Naive thymus-derived CD4-positive, alpha-beta T cell (primary cell): Measurements from ENCODE around the gene ACOX3. TPM values are rescaled to one million over a fixed set of nuclear protein-coding genes. Genes with fewer than 3 reads are reported as not detected.

Source experiments
- ATAC-seq: fragments of 150-1000 bp; cut with Tn5 transposase; 2 replicates; pipeline ENCODE4 v1.10.0; 2021; ENCODE audit warnings: mild to moderate bottlenecking, moderate library complexity
- CTCF ChIA-PET: fragments of 350-600 bp; sonication (Branson Sonifier 250); formaldehyde crosslinking; loops from one replicate; lab custom pipeline; 2021; ENCODE audit warnings: antibody characterized with exemption; lab: Charles Lee
- POLR2A ChIA-PET: fragments of 350-600 bp; sonication (Branson Sonifier 250); formaldehyde crosslinking; loops from one replicate; lab custom pipeline; 2021; ENCODE audit warnings: antibody characterized with exemption, inconsistent platforms; lab: Charles Lee
- DNase-seq, 9 donors: peaks; one replicate each; pipeline versions ENCODE4 v3.0.0 to v3.0.0-alpha.2; 2020 to 2022; ENCODE audit warnings: mixed read lengths in 1 of 9
- H3K27ac ChIP-seq: one replicate; pipeline ENCODE4 v1.7.0; 2013; ENCODE audit warnings: mild to moderate bottlenecking, low read depth, low read length, moderate library complexity
- H3K27me3 ChIP-seq, 2 donors: one replicate each; pipeline ENCODE4 v1.7.0; 2013; ENCODE audit warnings: low read length in 2 of 2, mild to moderate bottlenecking in 2 of 2, moderate library complexity in 2 of 2; ENCODE audit not compliant: control insufficient read depth in 2 of 2, insufficient read depth in 2 of 2
- H3K36me3 ChIP-seq, 3 experiments: 1 replicate in 2 of 3; 2 replicates in 1 of 3; pipeline ENCODE4 v1.7.0; 2013; ENCODE audit warnings: low read length in 3 of 3, mild to moderate bottlenecking in 3 of 3, moderate library complexity in 1 of 3; ENCODE audit not compliant: insufficient read depth in 3 of 3, control insufficient read depth in 2 of 3
- H3K4me1 ChIP-seq, 2 donors: one replicate each; pipeline ENCODE4 v1.7.0; 2013; ENCODE audit warnings: low read length in 2 of 2, mild to moderate bottlenecking in 2 of 2, moderate library complexity in 1 of 2; ENCODE audit not compliant: control insufficient read depth in 2 of 2, insufficient read depth in 2 of 2
- H3K4me3 ChIP-seq: 2 replicates; pipeline ENCODE4 v1.7.0; 2013; ENCODE audit warnings: mild to moderate bottlenecking, low read length
- H3K9me3 ChIP-seq, 3 experiments: 1 replicate in 2 of 3; 2 replicates in 1 of 3; pipeline ENCODE4 v1.7.0; 2013; ENCODE audit warnings: low read length in 3 of 3; ENCODE audit not compliant: control insufficient read depth in 2 of 3
- H3K27ac Mint-ChIP-seq, 9 donors: one replicate each; pipeline ENCODE4 v1.8.0; 2020 to 2022; ENCODE audit warnings: mixed read lengths in 9 of 9, mild to moderate bottlenecking in 8 of 9, moderate library complexity in 5 of 9, inconsistent platforms in 2 of 9
- H3K27me3 Mint-ChIP-seq, 5 donors: one replicate each; pipeline ENCODE4 v1.8.0; 2021 to 2022; ENCODE audit warnings: mixed read lengths in 5 of 5, mild to moderate bottlenecking in 1 of 5
- H3K36me3 Mint-ChIP-seq, 5 donors: one replicate each; pipeline ENCODE4 v1.8.0; 2020 to 2022; ENCODE audit warnings: mixed read lengths in 5 of 5, mild to moderate bottlenecking in 3 of 5, inconsistent platforms in 1 of 5
- H3K4me1 Mint-ChIP-seq, 7 donors: one replicate each; pipeline ENCODE4 v1.8.0; 2020 to 2022; ENCODE audit warnings: mixed read lengths in 7 of 7, mild to moderate bottlenecking in 3 of 7, inconsistent platforms in 1 of 7
- H3K4me3 Mint-ChIP-seq, 10 donors: one replicate each; pipeline ENCODE4 v1.8.0; 2020 to 2022; ENCODE audit warnings: mild to moderate bottlenecking in 10 of 10, mixed read lengths in 10 of 10, moderate library complexity in 6 of 10, inconsistent platforms in 2 of 10
- H3K9me3 Mint-ChIP-seq, 11 donors: one replicate each; pipeline ENCODE4 v1.8.0; 2020 to 2022; ENCODE audit warnings: mixed read lengths in 11 of 11, mild to moderate bottlenecking in 4 of 11, inconsistent platforms in 1 of 11, moderate library complexity in 1 of 11
- intact Hi-C, 2 donors: fragments of 100-400 bp; cut with micrococcal nuclease; formaldehyde crosslinking; loops; one replicate each; pipeline ENCODE4 v1.15.1; 2023
- polyA plus RNA-seq, 2 donors: library from polyadenylated mRNA; unstranded; fragments of 300-500 nt; fragmentation: Illumina TruSeq; gene quantifications; one replicate each; pipeline ENCODE4 v1.2.3, GENCODE V29; 2021
- total RNA-seq, 6 experiments: library from RNA in 5 of 6; stranded (reverse) in 5 of 6; gene quantifications; 1 replicate in 5 of 6; 2 replicates in 1 of 6; pipeline ENCODE4 v1.2.3 and lab custom pipeline; 2021 to 2026

The ACOX3 gene
- total and polyA plus RNA-seq, 7 experiments from 2014 or later = 10.9 to 20.5 (median 16.1) TPM

GRCh38 chr4:8379281-8379680 lies 61.2 kb downstream of the ACOX3 start:
- peaks cover 0 to 2% (median 0%) of the 10 kb centered on the region in 11 donors for H3K9me3 Mint-ChIP-seq
- no peak overlapping the region for H3K27ac ChIP-seq
- intact Hi-C loops = no loop called here
- ATAC-seq (no peak), DNase-seq (no peak)
- no peaks in the 10 kb centered on the region for H3K9me3 ChIP-seq
- ChIA-PET POLR2A (no interaction called here), CTCF (no interaction called here)
- H3K4me3 Mint-ChIP-seq = no peak overlapping the region
- H3K36me3 ChIP-seq = peaks cover 0 to 12% (median 0%) of the 10 kb centered on the region in 3 experiments
- H3K4me3 ChIP-seq = no peak overlapping the region
- H3K4me1 Mint-ChIP-seq = no peaks in the 10 kb centered on the region
- H3K27me3 ChIP-seq = no peaks in the 10 kb centered on the region
- H3K4me1 ChIP-seq = no peaks in the 10 kb centered on the region
- H3K27me3 Mint-ChIP-seq = no peaks in the 10 kb centered on the region
- no peak overlapping the region for H3K27ac Mint-ChIP-seq
- peaks cover 0 to 16% (median 0%) of the 10 kb centered on the region in 5 donors for H3K36me3 Mint-ChIP-seq

DNA sequence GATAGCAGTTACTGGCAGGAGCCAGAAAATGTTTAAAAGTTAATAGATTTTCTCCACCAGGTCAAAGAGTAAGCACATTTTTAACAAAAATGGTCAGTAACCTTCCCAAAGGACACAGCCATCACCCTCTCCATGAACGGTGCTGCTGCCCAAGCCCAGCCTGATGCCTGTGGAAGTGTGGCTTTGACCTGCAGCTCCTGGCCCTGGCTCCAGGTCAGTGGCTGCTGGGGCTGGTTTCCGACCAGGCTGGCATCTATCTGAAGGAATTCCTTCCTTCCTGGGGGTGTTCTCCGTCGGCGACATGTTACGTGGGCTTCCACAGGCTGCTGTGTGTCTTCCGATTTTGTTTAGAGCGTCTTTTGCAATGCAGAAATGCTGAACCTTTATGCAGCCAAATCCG lies 61.7 kb downstream of the ACOX3 start:
- Mint-ChIP-seq H3K9me3 (peaks cover 0 to 2% (median 0%) of the 10 kb centered on the region in 11 donors), H3K4me3 (no peak overlapping the region), H3K4me1 (no peaks in the 10 kb centered on the region), H3K27me3 (no peaks in the 10 kb centered on the region), H3K36me3 (peaks cover 0 to 11% (median 0%) of the 10 kb centered on the region in 5 donors), H3K27ac (no peak overlapping the region)
- Histone ChIP-seq H3K9me3 (no peaks in the 10 kb centered on the region), H3K4me1 (no peaks in the 10 kb centered on the region), H3K4me3 (no peak overlapping the region), H3K36me3 (peaks cover 0 to 16% (median 0%) of the 10 kb centered on the region in 3 experiments), H3K27ac (no peak overlapping the region), H3K27me3 (no peaks in the 10 kb centered on the region)
- POLR2A ChIA-PET = no interaction called here
- ATAC-seq (no peak), DNase-seq (no peak)
- intact Hi-C loops = no loop called here
- CTCF ChIA-PET = no interaction called here

- H3K27me3 Mint-ChIP-seq = no peaks in the 10 kb centered on the region
- ChIA-PET POLR2A (no interaction called here), CTCF (no interaction called here)
- ATAC-seq (no peak), DNase-seq (no peak)
- H3K4me3 ChIP-seq = no peak overlapping the region
- H3K4me1 Mint-ChIP-seq = no peaks in the 10 kb centered on the region
- peaks cover 0 to 20% (median 0%) of the 10 kb centered on the region in 3 experiments for H3K36me3 ChIP-seq
- peaks cover 0 to 2% (median 0%) of the 10 kb centered on the region in 11 donors for H3K9me3 Mint-ChIP-seq
- intact Hi-C loops = no loop called here
- no peaks in the 10 kb centered on the region for H3K27me3 ChIP-seq
- H3K4me3 Mint-ChIP-seq = no peak overlapping the region
- no peak overlapping the region for H3K27ac Mint-ChIP-seq
- H3K4me1 ChIP-seq = no peaks in the 10 kb centered on the region
- H3K9me3 ChIP-seq = no peaks in the 10 kb centered on the region
- H3K27ac ChIP-seq = no peak overlapping the region
- peaks cover 0 to 14% (median 0%) of the 10 kb centered on the region in 5 donors for H3K36me3 Mint-ChIP-seq
Measured at GRCh38 chr4:8378101-8378724, 62.3 kb downstream of the ACOX3 start.

GRCh38 chr4:8377103-8378075 lies 63.1 kb downstream of the ACOX3 start:
- H3K4me3 ChIP-seq = no peak overlapping the region
- ChIA-PET POLR2A (no interaction called here), CTCF (no interaction called here)
- Mint-ChIP-seq H3K27ac (no peak overlapping the region), H3K36me3 (peaks cover 0 to 22% (median 0%) of the 10 kb centered on the region in 5 donors), H3K4me3 (no peak overlapping the region), H3K9me3 (peaks cover 0 to 2% (median 0%) of the 10 kb centered on the region in 11 donors), H3K4me1 (no peaks in the 10 kb centered on the region), H3K27me3 (no peaks in the 10 kb centered on the region)
- H3K4me1 ChIP-seq = no peaks in the 10 kb centered on the region
- ATAC-seq = no peak
- no peaks in the 10 kb centered on the region for H3K27me3 ChIP-seq
- no peaks in the 10 kb centered on the region for H3K9me3 ChIP-seq
- H3K36me3 ChIP-seq = peaks cover 0 to 26% (median 0%) of the 10 kb centered on the region in 3 experiments
- no peak overlapping the region for H3K27ac ChIP-seq
- no peak for DNase-seq
- intact Hi-C loops = no loop called here

GRCh38 chr4:8376361-8377102 lies 64.0 kb downstream of the ACOX3 start:
- H3K27ac Mint-ChIP-seq = no peak overlapping the region
- H3K4me1 ChIP-seq = no peaks in the 10 kb centered on the region
- DNase-seq (no peak), ATAC-seq (no peak)
- no peaks in the 10 kb centered on the region for H3K9me3 ChIP-seq
- CTCF ChIA-PET = no interaction called here
- intact Hi-C loops = no loop called here
- H3K9me3 Mint-ChIP-seq = peaks cover 0 to 2% (median 0%) of the 10 kb centered on the region in 11 donors
- no peak overlapping the region for H3K4me3 Mint-ChIP-seq
- H3K27me3 Mint-ChIP-seq = no peaks in the 10 kb centered on the region
- H3K27me3 ChIP-seq = no peaks in the 10 kb centered on the region
- no peaks in the 10 kb centered on the region for H3K4me1 Mint-ChIP-seq
- H3K4me3 ChIP-seq = no peak overlapping the region
- peaks cover 0 to 28% (median 0%) of the 10 kb centered on the region in 3 experiments for H3K36me3 ChIP-seq
- POLR2A ChIA-PET = no interaction called here
- peaks cover 0 to 24% (median 0%) of the 10 kb centered on the region in 5 donors for H3K36me3 Mint-ChIP-seq
- no peak overlapping the region for H3K27ac ChIP-seq

GRCh38 chr4:8374851-8375649 lies 65.5 kb downstream of the ACOX3 start:
- Histone ChIP-seq H3K4me3 (no peak overlapping the region), H3K4me1 (no peaks in the 10 kb centered on the region), H3K36me3 (peaks cover 0 to 22% (median 0%) of the 10 kb centered on the region in 3 experiments), H3K27ac (no peak overlapping the region), H3K27me3 (no peaks in the 10 kb centered on the region), H3K9me3 (no peaks in the 10 kb centered on the region)
- no peak for ATAC-seq
- H3K27ac Mint-ChIP-seq = no peak overlapping the region
- peaks cover 0 to 20% (median 0%) of the 10 kb centered on the region in 5 donors for H3K36me3 Mint-ChIP-seq
- no peaks in the 10 kb centered on the region for H3K4me1 Mint-ChIP-seq
- intact Hi-C loops = no loop called here
- no peak for DNase-seq
- no peaks in the 10 kb centered on the region for H3K27me3 Mint-ChIP-seq
- no peak overlapping the region for H3K4me3 Mint-ChIP-seq
- ChIA-PET CTCF (no interaction called here), POLR2A (no interaction called here)
- peaks cover 0 to 2% (median 0%) of the 10 kb centered on the region in 11 donors for H3K9me3 Mint-ChIP-seq
